Peyer's patch (tissue), 4 donors: ENCODE data around the gene ZNF543. TPM values are rescaled to one million over a fixed set of nuclear protein-coding genes. Genes with fewer than 3 reads are reported as not detected.

Experiments used
- DNase-seq, 3 donors: peaks; one replicate each; pipeline ENCODE4 v3.0.0-alpha.2; 2017 to 2019
- H3K27ac ChIP-seq, 4 donors: fragments of 200-600 bp; sonication (generic); one replicate each; pipeline ENCODE4 v1.5.1; 2016 to 2019
- H3K27me3 ChIP-seq, 2 donors: fragments of 200-600 bp; sonication (generic); one replicate each; pipeline ENCODE4 v1.5.1; 2019
- H3K36me3 ChIP-seq, 3 donors: fragments of 200-600 bp; sonication (generic); one replicate each; pipeline ENCODE4 v1.5.1; 2016 to 2019
- H3K4me1 ChIP-seq, 4 donors: fragments of 200-600 bp; sonication (generic); one replicate each; pipeline ENCODE4 v1.5.1; 2016 to 2019
- H3K4me3 ChIP-seq, 4 donors: fragments of 200-600 bp; sonication (generic); 1 replicate in 3 of 4; 2 replicates in 1 of 4; pipeline ENCODE4 v1.5.1; 2016 to 2019; ENCODE audit warnings: mild to moderate bottlenecking in 1 of 4
- H3K9me3 ChIP-seq, 4 donors: fragments of 200-600 bp; sonication (generic); one replicate each; pipeline ENCODE4 v1.5.1; 2016 to 2019; ENCODE audit warnings: mild to moderate bottlenecking in 1 of 4
- POLR2A ChIP-seq, 2 donors: fragments of 450-650 bp; IDR thresholded peaks; one replicate each; pipeline ENCODE4 v1.5.1; 2017; ENCODE audit warnings: antibody characterized with exemption in 2 of 2, mild to moderate bottlenecking in 2 of 2, moderate library complexity in 2 of 2
- total RNA-seq, 4 donors: library from RNA; depleted of rRNA; stranded (reverse); fragments of >200 nt; gene quantifications; one replicate each; pipeline ENCODE4 v1.1.0, GENCODE V29; 2016
- TF ChIP-seq, protein P1 (sequence below), 6 experiments: fragments of 450-650 bp in 4 of 6; fragments of 200-600 bp in 2 of 6; sonication (generic) in 1 of 6; IDR thresholded peaks; one replicate each; pipeline ENCODE4 v1.5.1; 2017 to 2019; ENCODE audit warnings: antibody characterized with exemption in 6 of 6, mild to moderate bottlenecking in 3 of 6, moderate library complexity in 1 of 6

Gene ZNF543
- total RNA-seq, 4 donors from 2014 or later, result 1.8 to 7.4 (median 5.2) TPM

DNA sequence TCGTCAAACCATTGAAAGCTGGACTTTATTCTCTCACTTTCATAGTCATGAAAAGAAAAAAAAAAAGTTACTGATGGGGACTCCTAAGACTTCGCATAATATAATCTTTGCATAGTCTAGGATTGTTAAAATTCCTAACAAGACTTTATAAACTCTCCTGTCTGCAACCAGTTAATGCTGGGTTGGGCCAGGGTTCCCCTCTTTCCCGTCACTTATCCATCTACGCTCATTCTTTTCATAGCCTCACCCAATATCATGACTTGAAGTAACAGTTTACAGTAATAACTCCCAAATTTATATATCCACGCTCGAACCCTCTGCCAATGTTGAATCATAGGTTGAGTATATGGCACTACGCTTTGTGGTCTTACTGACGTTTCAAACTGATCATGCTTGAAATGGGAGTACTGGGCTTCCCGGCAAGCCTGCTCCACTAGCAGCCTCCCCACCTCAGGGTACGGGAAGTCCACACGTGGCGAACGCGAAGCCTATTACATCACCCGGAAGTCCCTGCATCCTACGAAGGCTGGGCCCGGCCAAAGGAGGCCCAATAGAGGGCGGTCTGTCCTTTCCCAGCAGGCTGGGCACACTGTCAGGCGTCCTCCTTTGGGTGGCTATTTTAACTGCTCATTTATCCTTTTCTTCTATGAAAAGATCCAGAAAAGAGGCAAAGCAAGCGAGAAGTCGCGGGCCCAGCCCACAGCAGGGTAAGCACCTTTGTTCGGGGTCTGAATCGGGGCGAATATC, 40.7 kb upstream of the ZNF543 start:
- Histone ChIP-seq H3K4me1 (peaks cover 0 to 27% (median 10%) of the 10 kb centered on the region in 4 donors), H3K27me3 (no peaks in the 10 kb centered on the region), H3K27ac (peak overlapping the region; percentile 95 to 100 (median 98)), H3K9me3 (no peaks in the 10 kb centered on the region), H3K4me3 (peak overlapping the region; percentile 76 to 90 (median 86)), H3K36me3 (peaks cover 0 to 12% (median 0%) of the 10 kb centered on the region in 3 donors)
- peak; percentile 86 to 95 (median 86) for DNase-seq
- TF ChIP-seq, protein P1, sequence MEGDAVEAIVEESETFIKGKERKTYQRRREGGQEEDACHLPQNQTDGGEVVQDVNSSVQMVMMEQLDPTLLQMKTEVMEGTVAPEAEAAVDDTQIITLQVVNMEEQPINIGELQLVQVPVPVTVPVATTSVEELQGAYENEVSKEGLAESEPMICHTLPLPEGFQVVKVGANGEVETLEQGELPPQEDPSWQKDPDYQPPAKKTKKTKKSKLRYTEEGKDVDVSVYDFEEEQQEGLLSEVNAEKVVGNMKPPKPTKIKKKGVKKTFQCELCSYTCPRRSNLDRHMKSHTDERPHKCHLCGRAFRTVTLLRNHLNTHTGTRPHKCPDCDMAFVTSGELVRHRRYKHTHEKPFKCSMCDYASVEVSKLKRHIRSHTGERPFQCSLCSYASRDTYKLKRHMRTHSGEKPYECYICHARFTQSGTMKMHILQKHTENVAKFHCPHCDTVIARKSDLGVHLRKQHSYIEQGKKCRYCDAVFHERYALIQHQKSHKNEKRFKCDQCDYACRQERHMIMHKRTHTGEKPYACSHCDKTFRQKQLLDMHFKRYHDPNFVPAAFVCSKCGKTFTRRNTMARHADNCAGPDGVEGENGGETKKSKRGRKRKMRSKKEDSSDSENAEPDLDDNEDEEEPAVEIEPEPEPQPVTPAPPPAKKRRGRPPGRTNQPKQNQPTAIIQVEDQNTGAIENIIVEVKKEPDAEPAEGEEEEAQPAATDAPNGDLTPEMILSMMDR (IDR thresholded peaks at IDR 0.05), result peak in 1 of 6 experiments; percentile 15
- peak; percentile 57 to 73 for TF ChIP-seq POLR2A (IDR thresholded peaks at IDR 0.05)

- H3K9me3 ChIP-seq, result no peaks in the 10 kb centered on the region
- H3K27ac ChIP-seq, result peak within 1 kb of the TSS; percentile 95 to 100 (median 98)
- H3K27me3 ChIP-seq, result no peaks in the 10 kb centered on the region
- H3K4me3 ChIP-seq, result peak within 1 kb of the TSS; percentile 76 to 90 (median 86)
- H3K4me1 ChIP-seq, result peaks cover 0 to 27% (median 10%) of the 10 kb centered on the region in 4 donors
- peak; percentile 94 to 99 (median 97) for DNase-seq
- TF ChIP-seq POLR2A (IDR thresholded peaks at IDR 0.05), result peak; percentile 14 to 55
- TF ChIP-seq, protein P1 (IDR thresholded peaks at IDR 0.05), result peak in 1 of 6 experiments; percentile 9
- peaks cover 0 to 19% (median 4%) of the 10 kb centered on the region in 3 donors for H3K36me3 ChIP-seq
Measured at GRCh38 chr19:57280165-57280961, 39.9 kb upstream of the ZNF543 start, which contains the start of gene ZNF460. Gene ZNF460 (plus strand): TSS chr19:57280485. CDS start chr19:57280807, 322 bp downstream.

GRCh38 chr19:57280962-57281400, 39.3 kb upstream of the ZNF543 start:
- Histone ChIP-seq H3K9me3 (no peaks in the 10 kb centered on the region), H3K27me3 (no peaks in the 10 kb centered on the region), H3K4me3 (peak overlapping the region; percentile 76 to 90 (median 86)), H3K4me1 (peaks cover 0 to 27% (median 10%) of the 10 kb centered on the region in 4 donors), H3K36me3 (peaks cover 0 to 25% (median 5%) of the 10 kb centered on the region in 3 donors), H3K27ac (peak overlapping the region; percentile 95 to 100 (median 98))
- peak in 1 of 3 donors; percentile 21 for DNase-seq
- TF ChIP-seq, protein P1 (IDR thresholded peaks at IDR 0.05), result no peak
- no peak for TF ChIP-seq POLR2A (IDR thresholded peaks at IDR 0.05)

GRCh38 chr19:57282011-57282643, 38.1 kb upstream of the ZNF543 start:
- Histone ChIP-seq H3K27me3 (no peaks in the 10 kb centered on the region), H3K36me3 (peaks cover 0 to 36% (median 5%) of the 10 kb centered on the region in 3 donors), H3K27ac (no peak overlapping the region), H3K4me3 (peak overlapping the region in 1 of 4 donors; percentile 90), H3K9me3 (no peaks in the 10 kb centered on the region), H3K4me1 (peaks cover 0 to 27% (median 10%) of the 10 kb centered on the region in 4 donors)
- no peak for TF ChIP-seq POLR2A (IDR thresholded peaks at IDR 0.05)
- TF ChIP-seq, protein P1 (IDR thresholded peaks at IDR 0.05), result no peak
- no peak for DNase-seq

DNA sequence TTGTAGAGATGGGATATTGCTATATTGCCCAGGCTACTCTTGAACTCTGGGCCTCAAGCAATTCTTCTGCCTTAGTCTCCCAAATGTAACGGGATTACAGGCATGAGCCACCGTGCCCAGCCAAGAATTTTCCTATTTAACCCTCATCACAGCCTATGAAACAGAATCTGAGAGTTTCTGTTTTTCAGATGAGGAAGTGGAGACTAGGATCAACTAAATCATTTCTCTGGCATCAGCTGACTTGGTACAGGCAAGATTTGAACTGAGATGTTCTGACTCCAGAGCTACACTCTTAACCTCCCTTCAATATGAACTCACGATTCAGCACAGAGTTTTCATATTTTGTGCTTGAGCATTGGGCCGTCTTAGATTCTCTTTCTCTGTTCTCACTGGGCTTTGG, 31.9 kb upstream of the ZNF543 start:
- no peak for DNase-seq
- H3K4me1 ChIP-seq, result peaks cover 0 to 3% (median 0%) of the 10 kb centered on the region in 4 donors
- no peak overlapping the region for H3K4me3 ChIP-seq
- H3K27me3 ChIP-seq, result no peaks in the 10 kb centered on the region
- no peak overlapping the region for H3K27ac ChIP-seq
- no peak for TF ChIP-seq POLR2A (IDR thresholded peaks at IDR 0.05)
- TF ChIP-seq, protein P1 (IDR thresholded peaks at IDR 0.05), result no peak
- H3K9me3 ChIP-seq, result peaks cover 0 to 33% (median 4%) of the 10 kb centered on the region in 4 donors
- H3K36me3 ChIP-seq, result peaks cover 0 to 99% (median 32%) of the 10 kb centered on the region in 3 donors
